H1 (cell line): Measurements from ENCODE around the gene SPEM1. TPM values are rescaled to one million over a fixed set of nuclear protein-coding genes. Genes with fewer than 3 reads are reported as not detected.

Source experiments
- CTCF ChIA-PET: fragments of 300-600 bp; sonication (Branson Sonifier 250); formaldehyde crosslinking; loops from one replicate; lab custom pipeline; 2021; ENCODE audit not compliant: partially characterized antibody; lab: Charles Lee
- POLR2A ChIA-PET: fragments of 300-600 bp; sonication (Branson Sonifier 250); formaldehyde crosslinking; loops from one replicate; lab custom pipeline; 2021; ENCODE audit warnings: inconsistent platforms; ENCODE audit not compliant: partially characterized antibody; lab: Charles Lee
- DNase-seq, 2 experiments: peaks; one replicate each; pipeline versions ENCODE4 v3.0.0 to v3.0.0-alpha.2; 2010 to 2022; ENCODE audit warnings: low spot score in 2 of 2, low read depth in 1 of 2, mixed read lengths in 1 of 2
- FAIRE-seq: peaks from 2 replicates; lab custom pipeline; 2011; peaks lifted over from hg19 to GRCh38; lab: Jason Lieb, UNC
- H2AFZ ChIP-seq: 2 replicates; pipeline ENCODE4 v1.8.1; 2012; ENCODE audit warnings: low read length, inconsistent platforms
- H2AK5ac ChIP-seq: 2 replicates; pipeline ENCODE4 v1.6.1; 2013; ENCODE audit warnings: low read depth, low read length
- H2BK120ac ChIP-seq: replicated peaks from 2 replicates; pipeline ENCODE3; 2013; ENCODE audit warnings: low read depth, low read length, inconsistent platforms
- H2BK12ac ChIP-seq: 2 replicates; pipeline ENCODE4 v1.6.1; 2013; ENCODE audit warnings: low read depth, low read length
- H2BK15ac ChIP-seq: 2 replicates; pipeline ENCODE4 v1.6.1; 2013; ENCODE audit warnings: low read length
- H2BK20ac ChIP-seq: 2 replicates; pipeline ENCODE4 v1.6.1; 2013; ENCODE audit warnings: low read length
- H2BK5ac ChIP-seq: 2 replicates; pipeline ENCODE4 v1.6.1; 2013; ENCODE audit warnings: low read depth, low read length
- H3K14ac ChIP-seq: 2 replicates; pipeline ENCODE4 v1.6.1; 2013; ENCODE audit warnings: inconsistent platforms; ENCODE audit not compliant: insufficient read length
- H3K18ac ChIP-seq: 2 replicates; pipeline ENCODE4 v1.6.1; 2013; ENCODE audit warnings: low read length; ENCODE audit errors: extremely low read depth
- H3K23ac ChIP-seq: 2 replicates; pipeline ENCODE4 v1.6.1; 2013; ENCODE audit warnings: inconsistent platforms; ENCODE audit not compliant: insufficient read length
- H3K23me2 ChIP-seq: 2 replicates; pipeline ENCODE4 v1.6.1; 2013; ENCODE audit warnings: low read depth, low read length
- H3K27ac ChIP-seq: 2 replicates; pipeline ENCODE4 v1.6.1; 2011; ENCODE audit warnings: low read depth, low read length, inconsistent platforms
- H3K27me3 ChIP-seq, 4 experiments: replicated peaks in 1 of 4; 1 replicate in 1 of 4; 2 replicates in 3 of 4; pipeline versions ENCODE4 v1.6.1 to v1.8.1; 2011 to 2013; ENCODE audit warnings: low read length in 3 of 4, mild to moderate bottlenecking in 3 of 4, inconsistent platforms in 2 of 4, mixed read lengths in 2 of 4, moderate library complexity in 1 of 4; ENCODE audit not compliant: control insufficient read depth in 3 of 4, insufficient read depth in 3 of 4; ENCODE audit errors: extremely low read depth in 1 of 4
- H3K36me3 ChIP-seq, 4 experiments: 2 replicates each; pipeline versions ENCODE4 v1.6.1 to v1.8.1; 2011 to 2013; ENCODE audit warnings: mild to moderate bottlenecking in 4 of 4, low read length in 3 of 4, moderate library complexity in 2 of 4, control low read depth in 1 of 4, inconsistent platforms in 1 of 4; ENCODE audit not compliant: insufficient read depth in 4 of 4, control insufficient read depth in 2 of 4
- H3K4ac ChIP-seq: replicated peaks from 2 replicates; pipeline ENCODE3; 2013; ENCODE audit warnings: low read length, low read depth, mixed read lengths, inconsistent platforms; ENCODE audit not compliant: insufficient read length
- H3K4me1 ChIP-seq, 4 experiments: replicated peaks in 1 of 4; 1 replicate in 1 of 4; 2 replicates in 3 of 4; pipeline versions ENCODE4 v1.6.1 to v1.8.1; 2011 to 2013; ENCODE audit warnings: low read length in 3 of 4, inconsistent platforms in 2 of 4, mixed read lengths in 1 of 4; ENCODE audit not compliant: insufficient read depth in 4 of 4, control insufficient read depth in 3 of 4
- H3K4me2 ChIP-seq, 2 experiments: 2 replicates each; pipeline versions ENCODE4 v1.6.1 to v1.8.1; 2011 to 2013; ENCODE audit warnings: low read depth in 2 of 2, low read length in 2 of 2, control low read depth in 1 of 2, inconsistent platforms in 1 of 2, mild to moderate bottlenecking in 1 of 2; ENCODE audit not compliant: insufficient read depth in 1 of 2
- H3K4me3 ChIP-seq, 4 experiments: fragments of 200-600, 300-600 bp in 1 of 4; sonication (generic), shearing (Covaris generic), sonication (Bioruptor Twin) in 1 of 4; 2 replicates each; pipeline versions ENCODE4 v1.5.1 to v1.8.1; 2011 to 2016; ENCODE audit warnings: low read length in 4 of 4, low read depth in 3 of 4, control low read depth in 2 of 4, inconsistent platforms in 2 of 4, mild to moderate bottlenecking in 2 of 4, mixed read lengths in 1 of 4, moderate library complexity in 1 of 4; ENCODE audit not compliant: insufficient read depth in 2 of 4; ENCODE audit errors: extremely low read depth in 1 of 4
- H3K56ac ChIP-seq: replicated peaks from 2 replicates; pipeline ENCODE3; 2013; ENCODE audit warnings: low read depth, mild to moderate bottlenecking, mixed read lengths, low read length, inconsistent platforms; ENCODE audit not compliant: insufficient read length
- H3K79me1 ChIP-seq: 2 replicates; pipeline ENCODE4 v1.6.1; 2013; ENCODE audit warnings: low read depth, low read length, control low read depth
- H3K79me2 ChIP-seq, 2 experiments: 2 replicates each; pipeline versions ENCODE4 v1.6.1 to v1.8.1; 2012 to 2013; ENCODE audit warnings: low read length in 2 of 2, mild to moderate bottlenecking in 2 of 2, inconsistent platforms in 1 of 2; ENCODE audit not compliant: insufficient read depth in 2 of 2, control insufficient read depth in 1 of 2
- H3K9ac ChIP-seq, 4 experiments: replicated peaks in 1 of 4; 1 replicate in 1 of 4; 2 replicates in 3 of 4; pipeline versions ENCODE4 v1.6.1 to v1.8.1; 2011 to 2013; ENCODE audit warnings: low read depth in 3 of 4, low read length in 3 of 4, control low read depth in 2 of 4, mild to moderate bottlenecking in 2 of 4, moderate library complexity in 2 of 4, inconsistent platforms in 1 of 4; ENCODE audit errors: extremely low read depth in 1 of 4
- H3K9me3 ChIP-seq, 2 experiments: 2 replicates each; pipeline versions ENCODE4 v1.6.1 to v1.8.1; 2012 to 2013; ENCODE audit warnings: mild to moderate bottlenecking in 2 of 2, moderate library complexity in 2 of 2, control low read depth in 1 of 2, inconsistent platforms in 1 of 2, low read depth in 1 of 2, low read length in 1 of 2, mixed read lengths in 1 of 2; ENCODE audit not compliant: insufficient read depth in 2 of 2
- H4K20me1 ChIP-seq, 2 experiments: replicated peaks in 1 of 2; 2 replicates each; pipeline versions ENCODE3 to v1.8.1; 2011 to 2013; ENCODE audit warnings: inconsistent platforms in 2 of 2, low read length in 2 of 2, mild to moderate bottlenecking in 1 of 2; ENCODE audit not compliant: insufficient read depth in 2 of 2, control insufficient read depth in 1 of 2
- H4K5ac ChIP-seq: 2 replicates; pipeline ENCODE4 v1.6.1; 2013; ENCODE audit warnings: low read length, low read depth, mixed read lengths, inconsistent platforms; ENCODE audit not compliant: insufficient read length
- H4K8ac ChIP-seq: 2 replicates; pipeline ENCODE4 v1.8.0; 2013; ENCODE audit warnings: mild to moderate bottlenecking, moderate library complexity, low read length, inconsistent platforms; ENCODE audit not compliant: insufficient read depth; ENCODE audit errors: extremely low read depth
- H4K91ac ChIP-seq: replicated peaks from 2 replicates; pipeline ENCODE3; 2013; ENCODE audit warnings: low read length, mixed read lengths, inconsistent platforms; ENCODE audit not compliant: insufficient read length
- ASH2L ChIP-seq: fragments of 200-600, 300-600 bp; sonication (generic); IDR thresholded peaks from one replicate; pipeline ENCODE4 v1.7.1; 2017; ENCODE audit warnings: low read length
- CBX5 ChIP-seq: fragments of 300-800, 300-1000 bp; sonication (generic); IDR thresholded peaks from 2 replicates; pipeline ENCODE4 v1.7.1; 2016; ENCODE audit warnings: antibody characterized with exemption, low read length, low read depth
- CHD1 ChIP-seq: IDR thresholded peaks from 2 replicates; pipeline ENCODE4 v1.6.1; 2012; ENCODE audit warnings: low read depth, low read length, improper control_type of control experiment
- CHD2 ChIP-seq: IDR thresholded peaks from 2 replicates; pipeline ENCODE4 v1.6.1; 2012; ENCODE audit warnings: low read length, improper control_type of control experiment
- CTCF ChIP-seq, 3 experiments: IDR thresholded peaks; 1 replicate in 2 of 3; 2 replicates in 1 of 3; pipeline versions ENCODE4 v1.5.1 to v1.6.1; 2011; ENCODE audit warnings: low read length in 3 of 3, mild to moderate bottlenecking in 3 of 3, inconsistent platforms in 2 of 3, low read depth in 1 of 3, moderate library complexity in 1 of 3; ENCODE audit not compliant: insufficient read depth in 1 of 3; ENCODE audit errors: control extremely low read depth in 1 of 3
- EGR1 ChIP-seq: IDR thresholded peaks from 2 replicates; pipeline ENCODE4 v1.6.1; 2011; ENCODE audit warnings: low read depth, low read length, borderline replicate concordance
- GABPA ChIP-seq: IDR thresholded peaks from 2 replicates; pipeline ENCODE4 v1.6.1; 2011; ENCODE audit warnings: mild to moderate bottlenecking, low read length, moderate library complexity, borderline replicate concordance; ENCODE audit not compliant: insufficient read depth
- HDAC6 ChIP-seq: IDR thresholded peaks from one replicate; pipeline ENCODE4 v1.7.1; 2012; ENCODE audit warnings: low read depth, mild to moderate bottlenecking, inconsistent platforms, low read length, moderate library complexity
- SIX5 ChIP-seq: IDR thresholded peaks from 2 replicates; pipeline ENCODE4 v1.6.1; 2011; ENCODE audit warnings: mild to moderate bottlenecking, low read depth, low read length
- SP2 ChIP-seq: IDR thresholded peaks from 2 replicates; pipeline ENCODE4 v1.6.1; 2012; ENCODE audit warnings: mild to moderate bottlenecking, low read length, inconsistent platforms
- ZNF274 ChIP-seq: IDR thresholded peaks from 2 replicates; pipeline ENCODE4 v1.7.0; 2012; ENCODE audit warnings: low read length, borderline replicate concordance; ENCODE audit errors: extremely low read depth
- WGBS, 2 experiments: shearing (Covaris generic) in 1 of 2; methylation state at CpG; one replicate each; pipeline versions ENCODE4 v1.1.6 to v1.1.7; 2013 to 2015; ENCODE audit warnings: low lambda C conversion rate in 2 of 2, mixed read lengths in 2 of 2, inconsistent platforms in 1 of 2, low coverage in 1 of 2, missing lambda C conversion rate in 1 of 2; ENCODE audit not compliant: insufficient replicate concordance in 2 of 2, insufficient coverage in 1 of 2, insufficient read length in 1 of 2; ENCODE audit errors: extremely low coverage in 1 of 2, missing lambda C conversion rate in 1 of 2; 5-methylcytosine and 5-hydroxymethylcytosine counted together
- polyA plus RNA-seq, 7 experiments: library from polyadenylated mRNA; depleted of rRNA in 3 of 7; stranded (reverse) in 5 of 7; unstranded in 2 of 7; fragments of >200 nt in 5 of 7; fragments of 200-250 nt in 2 of 7; gene quantifications; 1 replicate in 5 of 7; 2 replicates in 1 of 7; 4 replicates in 1 of 7; pipeline versions ENCODE4 v1.2.1 to v1.2.3, GENCODE V29; 2011 to 2013; ENCODE audit warnings: missing spikeins in 2 of 7, mixed read lengths in 2 of 7
- total RNA-seq: library from RNA; stranded (reverse); fragmentation: NEBNext Ultra II Directional; extraction: Animal tissue kit (Norgen Biotek cat#: 25700); gene quantifications from 2 replicates; pipeline ENCODE4 v1.2.1, GENCODE V29; 2021

The SPEM1 gene
- total and polyA plus RNA-seq, 2 of the 8 experiments (the other 6 are each of a cell fraction or from before 2014, with no cell fraction given), result not detected

GRCh38 chr17:7468290-7468689 is 48.2 kb downstream of the SPEM1 start:
- Histone ChIP-seq H3K18ac (no peak overlapping the region), H3K56ac (no peak overlapping the region), H4K8ac (no peak overlapping the region), H3K4me2 (no peak overlapping the region), H4K91ac (no peak overlapping the region), H2BK12ac (no peak overlapping the region), H2AK5ac (no peak overlapping the region), H3K14ac (no peak overlapping the region), H3K9ac (no peak overlapping the region), H3K27ac (no peak overlapping the region), H2BK15ac (no peak overlapping the region), H4K20me1 (peaks cover 0 to 1% of the 10 kb centered on the region in 2 experiments), H3K23me2 (no peaks in the 10 kb centered on the region), H3K23ac (no peak overlapping the region), H2BK5ac (no peak overlapping the region), H3K4me3 (no peak overlapping the region), H3K9me3 (no peaks in the 10 kb centered on the region), H3K36me3 (peaks cover 0 to 3% (median under 1%) of the 10 kb centered on the region in 4 experiments; a peak in 3 of 8 replicates), H3K4ac (no peak overlapping the region), H2BK20ac (no peak overlapping the region), H4K5ac (no peak overlapping the region), H3K79me1 (peaks cover 2% of the 10 kb centered on the region), H2BK120ac (no peak overlapping the region), H2AFZ (no peak overlapping the region), H3K27me3 (no peaks in the 10 kb centered on the region), H3K4me1 (no peaks in the 10 kb centered on the region), H3K79me2 (no peaks in the 10 kb centered on the region; a peak in 1 of 4 replicates)
- ChIA-PET POLR2A (interaction anchor here (1.9 to 13.8 kb wide), 2 partner anchors 13 to 92 kb away, joined by 5 to 200 read pairs; partner anchors contain the start of genes POLR2A, SLC35G6 and ZBTB4), CTCF (interaction anchor here (1.0 to 1.7 kb wide), 4 partner anchors 9 to 49 kb away, joined by 3 to 4 read pairs (median 3); no protein-coding TSS in a partner anchor)
- DNase-seq, result no peak
- WGBS, 2 experiments, result 94% methylated on average over 11 of the region's 11 CpGs; no CpG with 5 or more reads in 1 of the 2 experiments
- FAIRE-seq, result no peak
- TF ChIP-seq HDAC6 (no peak), CHD1 (no peak), ASH2L (no peak), CTCF (IDR thresholded peaks at IDR 0.05; ENCODE audit: control extremely low read depth in 1 of 3, insufficient read depth in 1 of 3, low read depth in 1 of 3, low read length in 3 of 3) (no peak), CBX5 (no peak), SIX5 (no peak), EGR1 (no peak), SP2 (no peak), CHD2 (no peak), GABPA (no peak), ZNF274 (no peak)
